ENCODE results near the gene INPP5K.

- no peak for TF ChIP-seq POLR2A (IDR thresholded peaks at IDR 0.05)
- no peak for TF ChIP-seq CTCF (IDR thresholded peaks at IDR 0.05)
Observed at GRCh38 chr17:1470071-1470754, 46.2 kb downstream of the INPP5K start.
